Lower leg skin (tissue), 4 donors: Measurements from ENCODE around the gene RAD51B. TPM values are rescaled to one million over a fixed set of nuclear protein-coding genes. Genes with fewer than 3 reads are reported as not detected.

Source experiments
- DNase-seq, 2 donors: peaks; one replicate each; pipeline ENCODE4 v3.0.0-alpha.2; 2019; ENCODE audit warnings: low spot score in 2 of 2
- H3K4me3 ChIP-seq: fragments of 200-600 bp; sonication (generic); 2 replicates; pipeline ENCODE4 v1.5.1; 2017; ENCODE audit warnings: mild to moderate bottlenecking, low read depth; ENCODE audit not compliant: poor library complexity, severe bottlenecking
- POLR2A ChIP-seq, 2 donors: fragments of 450-650 bp; IDR thresholded peaks; one replicate each; pipeline ENCODE4 v1.6.1; 2016 to 2017; ENCODE audit warnings: antibody characterized with exemption in 2 of 2, mild to moderate bottlenecking in 1 of 2, moderate library complexity in 1 of 2
- WGBS, 2 donors: methylation state at CpG; one replicate each; pipeline ENCODE4 v1.1.5; 2018; 5-methylcytosine and 5-hydroxymethylcytosine counted together
- intact Hi-C: fragments of 100-400 bp; cut with DNase I; formaldehyde crosslinking; loops from one replicate; pipeline ENCODE4 v1.15.0; 2023; ENCODE audit warnings: low total_unique reads
- total RNA-seq, 4 donors: library from RNA; depleted of rRNA; stranded (reverse); fragments of >200 nt; gene quantifications; one replicate each; pipeline ENCODE4 v1.1.0, GENCODE V29; 2016
- TF ChIP-seq, protein P1 (sequence below), 3 donors: fragments of 450-650 bp; IDR thresholded peaks; one replicate each; pipeline ENCODE4 v1.5.1; 2016; ENCODE audit warnings: antibody characterized with exemption in 3 of 3, mild to moderate bottlenecking in 3 of 3, moderate library complexity in 2 of 3

The RAD51B gene
- total RNA-seq, 4 donors from 2014 or later: 6.1 to 27.2 (median 13.6) TPM

DNA sequence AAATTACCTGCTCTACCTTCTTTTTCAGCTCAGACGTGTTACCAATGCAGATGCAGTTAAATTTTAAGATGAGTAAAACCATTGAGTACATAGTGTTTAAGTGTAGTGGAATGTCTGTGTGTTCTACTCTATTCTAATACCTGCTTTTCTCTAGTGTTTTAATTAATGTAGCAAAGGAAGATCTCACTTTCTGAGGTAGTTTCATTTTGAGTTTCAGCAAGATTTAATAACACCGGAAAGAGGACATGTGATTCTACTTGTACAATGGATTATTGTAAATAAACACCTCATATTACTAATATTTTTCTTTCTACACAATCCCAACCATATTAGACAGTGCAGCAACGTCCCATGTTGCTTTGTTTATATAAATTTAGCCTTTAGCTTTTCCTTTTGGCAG is 315.4 kb downstream of the RAD51B start:
- DNase-seq: no peak

DNA sequence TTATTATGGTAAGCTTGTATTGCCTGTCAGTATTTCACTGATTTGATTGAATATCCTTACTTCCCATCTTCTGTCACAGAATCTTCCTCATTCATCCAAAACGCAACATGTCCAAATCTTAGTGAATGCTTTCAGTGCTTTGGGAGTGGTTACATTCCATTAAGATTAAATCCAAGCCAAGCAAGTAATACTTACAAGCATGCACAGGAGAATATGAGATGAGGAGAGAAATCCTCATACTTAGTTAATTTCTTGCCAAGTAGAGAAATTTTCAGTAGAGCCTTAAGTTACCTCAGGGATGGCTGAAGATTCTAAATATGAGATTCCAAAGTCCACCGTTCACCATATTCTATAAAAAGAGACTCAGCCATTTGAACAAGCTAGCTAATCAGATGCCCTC is 316.0 kb downstream of the RAD51B start:
- H3K4me3 ChIP-seq: no peak overlapping the region
- no peak for DNase-seq
- intact Hi-C loops: no loop called here
- WGBS, 2 donors: 25 to 35% methylated on average over 2 of the region's 2 CpGs
- TF ChIP-seq, protein P1, sequence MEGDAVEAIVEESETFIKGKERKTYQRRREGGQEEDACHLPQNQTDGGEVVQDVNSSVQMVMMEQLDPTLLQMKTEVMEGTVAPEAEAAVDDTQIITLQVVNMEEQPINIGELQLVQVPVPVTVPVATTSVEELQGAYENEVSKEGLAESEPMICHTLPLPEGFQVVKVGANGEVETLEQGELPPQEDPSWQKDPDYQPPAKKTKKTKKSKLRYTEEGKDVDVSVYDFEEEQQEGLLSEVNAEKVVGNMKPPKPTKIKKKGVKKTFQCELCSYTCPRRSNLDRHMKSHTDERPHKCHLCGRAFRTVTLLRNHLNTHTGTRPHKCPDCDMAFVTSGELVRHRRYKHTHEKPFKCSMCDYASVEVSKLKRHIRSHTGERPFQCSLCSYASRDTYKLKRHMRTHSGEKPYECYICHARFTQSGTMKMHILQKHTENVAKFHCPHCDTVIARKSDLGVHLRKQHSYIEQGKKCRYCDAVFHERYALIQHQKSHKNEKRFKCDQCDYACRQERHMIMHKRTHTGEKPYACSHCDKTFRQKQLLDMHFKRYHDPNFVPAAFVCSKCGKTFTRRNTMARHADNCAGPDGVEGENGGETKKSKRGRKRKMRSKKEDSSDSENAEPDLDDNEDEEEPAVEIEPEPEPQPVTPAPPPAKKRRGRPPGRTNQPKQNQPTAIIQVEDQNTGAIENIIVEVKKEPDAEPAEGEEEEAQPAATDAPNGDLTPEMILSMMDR (IDR thresholded peaks at IDR 0.05): no peak
- TF ChIP-seq POLR2A (IDR thresholded peaks at IDR 0.05): no peak

More for the DNA sequence above, 315.4 kb downstream of the RAD51B start:
- 59 to 64% methylated on average over 3 of the region's 3 CpGs for WGBS, 2 donors
- H3K4me3 ChIP-seq: no peak overlapping the region
- TF ChIP-seq POLR2A (IDR thresholded peaks at IDR 0.05): no peak
- TF ChIP-seq, protein P1 (IDR thresholded peaks at IDR 0.05): no peak
- intact Hi-C loops: no loop called here

DNA sequence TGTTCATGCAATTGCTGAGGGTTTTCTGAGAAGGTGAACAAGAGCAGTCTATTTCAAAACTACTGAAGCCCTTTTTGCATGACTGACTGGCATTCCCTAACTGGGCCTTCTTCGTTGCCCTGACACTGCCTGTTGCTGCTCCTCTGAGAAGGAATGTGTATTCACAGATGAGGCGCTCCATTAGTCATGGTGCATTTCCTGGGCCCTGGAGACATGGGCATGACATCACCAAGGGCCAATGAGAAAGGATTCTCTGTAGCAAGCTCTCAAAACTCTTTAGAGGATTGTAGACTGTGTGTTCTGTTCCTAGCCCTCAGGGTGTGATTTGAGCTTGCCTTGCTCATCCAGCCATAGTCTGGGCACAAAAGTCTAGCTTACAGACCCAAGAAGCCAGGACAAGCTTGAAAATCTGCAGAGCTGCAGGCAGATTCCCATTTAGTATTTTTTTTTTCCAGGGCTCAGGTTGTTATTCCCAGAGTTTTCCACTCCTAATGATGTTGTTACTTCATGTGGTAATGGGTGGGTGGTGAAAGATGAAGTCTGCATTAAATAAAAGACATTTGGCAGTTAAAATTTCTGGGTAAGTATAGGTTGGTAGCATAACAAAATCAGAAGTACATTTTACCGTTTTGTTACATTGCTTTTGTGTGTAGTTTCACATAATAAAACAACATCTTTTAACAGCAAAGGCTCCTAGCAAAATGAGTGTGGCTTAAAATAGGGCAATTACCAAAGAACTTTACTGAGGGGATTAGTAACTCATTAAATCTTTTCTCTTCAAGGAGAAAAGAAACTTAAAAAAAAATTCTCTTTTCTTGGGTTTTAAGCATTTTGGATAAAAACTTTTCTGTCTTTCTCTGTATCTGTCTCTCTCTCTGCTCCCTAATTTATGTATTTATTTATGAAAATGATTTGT is 318.4 kb downstream of the RAD51B start:
- H3K4me3 ChIP-seq: no peak overlapping the region
- peak; percentile 80 to 89 for DNase-seq
- intact Hi-C loops: no loop called here
- 21 to 35% methylated on average over 3 of the region's 3 CpGs for WGBS, 2 donors
- TF ChIP-seq POLR2A (IDR thresholded peaks at IDR 0.05): no peak
- TF ChIP-seq, protein P1 (IDR thresholded peaks at IDR 0.05): no peak

DNA sequence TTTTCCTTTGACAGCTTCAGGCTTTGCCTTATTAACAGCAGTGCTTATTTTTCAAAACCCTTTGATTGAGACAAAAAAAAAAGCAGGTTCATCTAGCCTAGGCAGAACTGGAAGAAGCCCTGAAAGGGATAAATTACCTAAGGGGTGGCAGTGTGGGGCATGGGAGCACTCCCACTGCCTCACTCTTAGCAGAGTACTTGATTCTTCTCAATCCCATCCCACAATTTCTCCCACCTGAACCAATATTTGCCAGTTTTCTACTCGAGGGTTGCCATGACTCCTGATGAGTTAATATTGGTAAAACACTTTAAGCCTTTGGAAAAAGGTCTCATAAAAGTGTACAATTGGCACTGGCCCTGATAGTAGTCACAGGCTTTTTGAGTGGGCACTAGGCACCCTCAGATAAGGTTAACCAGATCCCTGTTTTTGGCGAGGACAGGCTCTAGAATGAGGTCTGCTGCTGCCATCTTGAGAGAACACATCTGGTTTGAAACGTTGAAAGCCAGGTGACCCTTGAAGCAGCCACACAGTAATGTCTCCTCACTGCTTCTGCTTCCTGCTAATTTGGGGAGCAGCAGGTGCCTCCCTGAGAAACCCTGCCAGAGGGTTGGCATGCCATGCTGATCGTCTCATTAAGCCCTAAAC is 320.0 kb downstream of the RAD51B start:
- peak in 1 of 2 donors; percentile 78 for DNase-seq
- 36 to 45% methylated on average over 4 of the region's 4 CpGs for WGBS, 2 donors
- TF ChIP-seq POLR2A (IDR thresholded peaks at IDR 0.05): no peak
- TF ChIP-seq, protein P1 (IDR thresholded peaks at IDR 0.05): no peak
- intact Hi-C loops: no loop called here
- no peak overlapping the region for H3K4me3 ChIP-seq

DNA sequence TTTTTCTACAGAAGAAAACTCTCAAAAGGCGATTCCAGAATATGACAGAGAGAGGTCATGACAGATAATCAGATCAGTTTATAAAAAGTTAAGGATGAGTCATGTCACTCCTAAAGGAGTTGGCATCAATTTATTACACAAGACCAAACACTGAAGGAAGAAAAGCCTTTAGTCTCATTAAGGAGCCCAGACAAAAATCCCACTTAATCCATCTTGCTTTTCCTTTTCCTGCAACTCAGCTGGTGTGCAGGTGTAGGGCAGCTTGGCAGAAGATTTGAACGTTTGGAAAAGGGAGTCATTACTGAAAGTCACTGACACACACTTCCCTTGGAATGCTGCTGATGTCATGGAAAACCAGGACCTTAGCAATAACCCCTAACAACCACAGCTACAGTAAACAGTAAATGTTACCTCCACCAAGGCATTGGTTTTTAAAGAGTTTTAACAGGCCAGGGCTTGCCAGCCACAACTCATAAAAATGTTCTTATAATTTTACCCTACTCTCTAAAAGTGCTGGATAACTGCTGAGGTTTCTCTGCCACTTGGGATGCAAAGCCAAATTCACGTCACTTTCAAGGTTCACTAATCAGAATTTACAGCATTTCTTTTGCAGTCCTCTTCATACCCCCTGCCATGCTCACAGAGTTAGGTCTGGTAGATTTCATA is 320.6 kb downstream of the RAD51B start:
- WGBS, 2 donors: 12 to 22% methylated on average over 3 of the region's 3 CpGs
- peak; percentile 74 to 80 for DNase-seq
- H3K4me3 ChIP-seq: no peak overlapping the region
- TF ChIP-seq POLR2A (IDR thresholded peaks at IDR 0.05): no peak
- TF ChIP-seq, protein P1 (IDR thresholded peaks at IDR 0.05): no peak
- intact Hi-C loops: no loop called here
